Measurements from ENCODE around the gene KRT6C. TPM values are rescaled to one million over a fixed set of nuclear protein-coding genes. Genes with fewer than 3 reads are reported as not detected.

The KRT6C gene
- total RNA-seq, 1 donor from 2014 or later, result not detected

- Histone ChIP-seq H3K36me3 (no peaks in the 10 kb centered on the region), H3K4me3 (no peak overlapping the region), H3K9me3 (no peaks in the 10 kb centered on the region), H3K27ac (no peak overlapping the region), H3K27me3 (no peaks in the 10 kb centered on the region), H3K4me1 (no peaks in the 10 kb centered on the region)
- intact Hi-C loops (cut with DNase I), result no loop called here
- no peak for DNase-seq (ENCODE audit: low spot score in 2 of 2)
- no peak for TF ChIP-seq CTCF (IDR thresholded peaks at IDR 0.05)
Measured at GRCh38 chr12:52418576-52419110, 55.0 kb downstream of the KRT6C start.

Other genes starting within 250 kb of the KRT6C start
- gene KRT7, start 240.6 kb downstream of the KRT6C start, total RNA-seq, result 153 TPM
- 0.96 TPM for gene KRT86, start 199.2 kb downstream of the KRT6C start, total RNA-seq
- not detected for gene KRT81, start 182.3 kb downstream of the KRT6C start, total RNA-seq
- not detected for gene KRT83, start 152.4 kb downstream of the KRT6C start, total RNA-seq
- gene KRT85, start 106.3 kb downstream of the KRT6C start, total RNA-seq, result not detected
- not detected for gene KRT84, start 88.2 kb downstream of the KRT6C start, total RNA-seq
- not detected for gene KRT82, start 67.5 kb downstream of the KRT6C start, total RNA-seq
- not detected for gene KRT75, start 39.4 kb downstream of the KRT6C start, total RNA-seq
- gene KRT6B, start 21.7 kb downstream of the KRT6C start, total RNA-seq, result 0.32 TPM
- gene KRT6A, start 19.5 kb upstream of the KRT6C start, total RNA-seq, result 3.4 TPM
- gene KRT5, start 46.6 kb upstream of the KRT6C start, total RNA-seq, result 1.6 TPM
- not detected for gene KRT71, start 79.3 kb upstream of the KRT6C start, total RNA-seq
- not detected for gene KRT74, start 100.0 kb upstream of the KRT6C start, total RNA-seq
- gene KRT72, start 127.7 kb upstream of the KRT6C start, total RNA-seq, result not detected
- not detected for gene KRT73, start 144.8 kb upstream of the KRT6C start, total RNA-seq
- gene KRT2, start 178.4 kb upstream of the KRT6C start, total RNA-seq, result not detected
- not detected for gene KRT1, start 206.6 kb upstream of the KRT6C start, total RNA-seq
- not detected for gene KRT77, start 229.7 kb upstream of the KRT6C start, total RNA-seq

Measured in ascending aorta (tissue), 2 donors.